ENCODE results near the gene FNDC11. TPM values are rescaled to one million over a fixed set of nuclear protein-coding genes. Genes with fewer than 3 reads are reported as not detected.

Gene FNDC11
- total RNA-seq, 1 experiment from 2014 or later, result 2.5 TPM

- no peak for DNase-seq
- H2BK12ac ChIP-seq (ENCODE audit: insufficient read length, low read depth, low read length), result no peak overlapping the region
- no peak overlapping the region for H3K9ac ChIP-seq (ENCODE audit: extremely low read depth, insufficient read length, low read length)
- Mint-ChIP-seq H3K27me3 (ENCODE audit: low read depth) (no peaks in the 10 kb centered on the region), H3K4me1 (no peaks in the 10 kb centered on the region), H3K9me3 (no peaks in the 10 kb centered on the region), H3K36me3 (ENCODE audit: insufficient read depth in 1 of 3, low read depth in 3 of 3) (peaks cover 15 to 41% (median 38%) of the 10 kb centered on the region in 3 experiments; a peak in 6 of 7 replicates), H3K27ac (no peak overlapping the region), H3K4me3 (no peak overlapping the region; a peak in 1 of 5 replicates)
- no peaks in the 10 kb centered on the region for H3K79me1 ChIP-seq (ENCODE audit: insufficient read depth, low read depth, low read length, poor library complexity, severe bottlenecking)
- no peak overlapping the region for H2BK5ac ChIP-seq (ENCODE audit: insufficient read length, low read length)
- no peak overlapping the region for H2AFZ ChIP-seq (ENCODE audit: low read length)
- H3K23me2 ChIP-seq (ENCODE audit: insufficient read length, low read depth, low read length, poor library complexity, severe bottlenecking), result no peaks in the 10 kb centered on the region
- H3K4me2 ChIP-seq (ENCODE audit: insufficient read depth, insufficient read length, low read length), result no peak overlapping the region
- no peaks in the 10 kb centered on the region for H4K20me1 ChIP-seq (ENCODE audit: control insufficient read depth, insufficient read depth, insufficient read length)
- H3K4ac ChIP-seq (ENCODE audit: low read depth, low read length), result no peak overlapping the region
- no peak overlapping the region for H4K5ac ChIP-seq (ENCODE audit: insufficient read length, low read depth, low read length)
- H3K56ac ChIP-seq (ENCODE audit: insufficient read length, low read depth, low read length), result no peak overlapping the region
- H3K4me1 ChIP-seq (ENCODE audit: insufficient read depth, low read length), result no peaks in the 10 kb centered on the region
- no peak for TF ChIP-seq CTCF (conservative IDR thresholded peaks at IDR 0.05)
- no CpG with 5 or more reads among the region's 3 CpGs for WGBS (ENCODE audit: extremely low coverage, insufficient read length, low lambda C conversion rate)
- H2AK5ac ChIP-seq (ENCODE audit: insufficient read length, low read length), result no peak overlapping the region
- no peaks in the 10 kb centered on the region for H3K79me2 ChIP-seq (ENCODE audit: insufficient read depth, low read length)
- H2BK120ac ChIP-seq (ENCODE audit: low read depth, low read length, poor library complexity, severe bottlenecking), result no peak overlapping the region
- H4K8ac ChIP-seq (replicated peaks; ENCODE audit: insufficient read length, low read depth, low read length), result no peak overlapping the region
- no peak overlapping the region for H3K18ac ChIP-seq (ENCODE audit: insufficient read length, low read depth, low read length)
- H2BK20ac ChIP-seq (ENCODE audit: low read depth, low read length, poor library complexity, severe bottlenecking), result no peak overlapping the region
- H4K91ac ChIP-seq (ENCODE audit: insufficient read length, low read depth, low read length), result no peak overlapping the region
- no peaks in the 10 kb centered on the region for H3K27me3 ChIP-seq (ENCODE audit: insufficient read depth, low read length)
- H2BK15ac ChIP-seq (ENCODE audit: low read depth, low read length), result no peak overlapping the region
- no peak overlapping the region for H3K23ac ChIP-seq (ENCODE audit: insufficient read length, low read depth, low read length)
- H3K14ac ChIP-seq (ENCODE audit: insufficient read depth, low read length), result no peak overlapping the region
- H3K27ac ChIP-seq (ENCODE audit: insufficient read length, low read depth, low read length), result no peak overlapping the region
- no peak overlapping the region for H3T11ph ChIP-seq (ENCODE audit: low read length)
- H3K9me3 ChIP-seq (ENCODE audit: control insufficient read depth, low read depth, low read length), result no peaks in the 10 kb centered on the region
Measured at GRCh38 chr20:63602321-63602720, 48.4 kb downstream of the FNDC11 start.

Other genes starting within 250 kb of the FNDC11 start
- 1.1 and 2.5 TPM in 2 replicates for gene CHRNA4, start 192.8 kb upstream of the FNDC11 start, total RNA-seq (2021)
- 69.2 and 71.5 TPM in 2 replicates for gene KCNQ2, start 81.5 kb upstream of the FNDC11 start, total RNA-seq (2021)
- 25.8 and 27.4 TPM in 2 replicates for gene EEF1A2, start 55.1 kb upstream of the FNDC11 start, total RNA-seq (2021)
- 149 and 153 TPM in 2 replicates for gene PPDPF, start 33.4 kb upstream of the FNDC11 start, total RNA-seq (2021)
- gene PTK6, start 16.8 kb upstream of the FNDC11 start, total RNA-seq (2021), result 0.44 and 0.46 TPM in 2 replicates
- gene SRMS, start 6.4 kb upstream of the FNDC11 start, total RNA-seq (2021), result 0.70 and 0.79 TPM in 2 replicates
- 27.9 and 29.3 TPM in 2 replicates for gene HELZ2, start 20.1 kb downstream of the FNDC11 start, total RNA-seq (2021)
- gene GMEB2, start 72.9 kb downstream of the FNDC11 start, total RNA-seq (2021), result 14.3 and 14.8 TPM in 2 replicates
- 54.0 and 58.4 TPM in 2 replicates for gene STMN3, start 99.3 kb downstream of the FNDC11 start, total RNA-seq (2021)
- gene RTEL1, start 104.2 kb downstream of the FNDC11 start, total RNA-seq (2021), result 33.4 and 36.5 TPM in 2 replicates
- gene TNFRSF6B, start 142.5 kb downstream of the FNDC11 start, total RNA-seq (2021), result 0.86 TPM in 1 of 2 replicates, not detected in the other
- 39.5 and 42.7 TPM in 2 replicates for gene ARFRP1, start 153.8 kb downstream of the FNDC11 start, total RNA-seq (2021)
- 25.5 and 27.6 TPM in 2 replicates for gene ZGPAT, start 153.9 kb downstream of the FNDC11 start, total RNA-seq (2021)
- gene LIME1, start 182.5 kb downstream of the FNDC11 start, total RNA-seq (2021), result 12.8 and 13.5 TPM in 2 replicates
- gene SLC2A4RG, start 185.6 kb downstream of the FNDC11 start, total RNA-seq (2021), result 37.9 and 43.9 TPM in 2 replicates